ENCODE measurements around the gene LNPEP. TPM values are rescaled to one million over a fixed set of nuclear protein-coding genes. Genes with fewer than 3 reads are reported as not detected.

Gene LNPEP
- total RNA-seq, 1 experiment from 2014 or later, result 6.4 TPM

DNA sequence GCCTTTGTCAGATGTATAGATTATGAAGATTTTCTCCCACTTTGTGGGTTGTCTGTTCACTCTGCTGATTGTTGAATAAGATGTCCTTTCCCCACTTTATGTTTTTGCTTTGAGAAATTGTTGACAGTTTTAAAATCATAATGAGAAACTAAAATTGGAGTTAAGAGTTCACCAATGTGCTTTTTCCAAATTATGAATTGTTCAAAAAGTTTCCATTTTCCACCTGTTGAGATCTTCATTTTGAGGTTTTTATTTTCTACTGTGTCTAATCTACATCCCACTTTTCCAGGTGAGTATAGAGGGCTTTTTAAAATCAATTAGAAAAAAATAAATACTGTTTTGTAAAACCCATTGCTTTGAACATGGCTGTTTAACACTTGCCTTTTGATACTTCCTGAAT, 55.8 kb downstream of the LNPEP start (continued):
- TF ChIP-seq FOXP4 (CRISPR knock-in tag; IDR thresholded peaks at IDR 0.05) (no peak), TEAD4 (CRISPR knock-in tag; IDR thresholded peaks at IDR 0.05) (no peak), HMGA2 (CRISPR knock-in tag; IDR thresholded peaks at IDR 0.05) (no peak), NR2C2 (CRISPR knock-in tag; IDR thresholded peaks at IDR 0.05) (no peak)
- TF ChIP-seq, protein P1, sequence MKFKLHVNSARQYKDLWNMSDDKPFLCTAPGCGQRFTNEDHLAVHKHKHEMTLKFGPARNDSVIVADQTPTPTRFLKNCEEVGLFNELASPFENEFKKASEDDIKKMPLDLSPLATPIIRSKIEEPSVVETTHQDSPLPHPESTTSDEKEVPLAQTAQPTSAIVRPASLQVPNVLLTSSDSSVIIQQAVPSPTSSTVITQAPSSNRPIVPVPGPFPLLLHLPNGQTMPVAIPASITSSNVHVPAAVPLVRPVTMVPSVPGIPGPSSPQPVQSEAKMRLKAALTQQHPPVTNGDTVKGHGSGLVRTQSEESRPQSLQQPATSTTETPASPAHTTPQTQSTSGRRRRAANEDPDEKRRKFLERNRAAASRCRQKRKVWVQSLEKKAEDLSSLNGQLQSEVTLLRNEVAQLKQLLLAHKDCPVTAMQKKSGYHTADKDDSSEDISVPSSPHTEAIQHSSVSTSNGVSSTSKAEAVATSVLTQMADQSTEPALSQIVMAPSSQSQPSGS (CRISPR knock-in tag; IDR thresholded peaks at IDR 0.05; ENCODE audit: borderline replicate concordance, low read depth), result no peak
- TF ChIP-seq, protein P2, sequence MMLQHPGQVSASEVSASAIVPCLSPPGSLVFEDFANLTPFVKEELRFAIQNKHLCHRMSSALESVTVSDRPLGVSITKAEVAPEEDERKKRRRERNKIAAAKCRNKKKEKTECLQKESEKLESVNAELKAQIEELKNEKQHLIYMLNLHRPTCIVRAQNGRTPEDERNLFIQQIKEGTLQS (CRISPR knock-in tag; conservative IDR thresholded peaks at IDR 0.05), result no peak
- TF ChIP-seq, protein P3, sequence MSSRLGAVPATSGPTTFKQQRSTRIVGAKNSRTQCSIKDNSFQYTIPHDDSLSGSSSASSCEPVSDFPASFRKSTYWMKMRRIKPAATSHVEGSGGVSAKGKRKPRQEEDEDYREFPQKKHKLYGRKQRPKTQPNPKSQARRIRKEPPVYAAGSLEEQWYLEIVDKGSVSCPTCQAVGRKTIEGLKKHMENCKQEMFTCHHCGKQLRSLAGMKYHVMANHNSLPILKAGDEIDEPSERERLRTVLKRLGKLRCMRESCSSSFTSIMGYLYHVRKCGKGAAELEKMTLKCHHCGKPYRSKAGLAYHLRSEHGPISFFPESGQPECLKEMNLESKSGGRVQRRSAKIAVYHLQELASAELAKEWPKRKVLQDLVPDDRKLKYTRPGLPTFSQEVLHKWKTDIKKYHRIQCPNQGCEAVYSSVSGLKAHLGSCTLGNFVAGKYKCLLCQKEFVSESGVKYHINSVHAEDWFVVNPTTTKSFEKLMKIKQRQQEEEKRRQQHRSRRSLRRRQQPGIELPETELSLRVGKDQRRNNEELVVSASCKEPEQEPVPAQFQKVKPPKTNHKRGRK (CRISPR knock-in tag; IDR thresholded peaks at IDR 0.05; ENCODE audit: borderline replicate concordance), result no peak

DNA sequence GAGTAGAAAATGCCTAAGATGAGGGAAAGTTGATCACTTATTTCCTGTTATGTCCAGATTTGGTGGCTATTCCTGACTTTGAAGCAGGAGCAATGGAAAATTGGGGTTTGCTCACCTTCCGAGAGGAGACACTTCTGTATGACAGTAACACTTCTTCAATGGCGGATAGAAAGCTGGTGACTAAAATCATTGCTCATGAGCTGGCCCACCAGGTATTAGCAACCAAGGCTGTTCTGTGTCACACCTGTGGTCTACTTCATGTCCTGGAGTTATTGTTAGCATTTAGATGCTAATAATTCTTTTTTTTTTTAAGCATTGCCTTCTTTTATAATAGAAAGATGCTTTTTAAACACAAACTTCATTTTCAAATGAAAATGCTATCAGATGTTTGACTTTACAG, 57.9 kb downstream of the LNPEP start:
- POLR2A ChIA-PET, result no interaction called here
- TF ChIP-seq ERG (CRISPR knock-in tag; IDR thresholded peaks at IDR 0.05) (no peak), ZBTB21 (CRISPR knock-in tag; IDR thresholded peaks at IDR 0.05; ENCODE audit: borderline replicate concordance) (no peak), FOXJ3 (CRISPR knock-in tag; IDR thresholded peaks at IDR 0.05; ENCODE audit: borderline replicate concordance) (no peak), ATF1 (CRISPR knock-in tag; IDR thresholded peaks at IDR 0.05) (no peak), SOX15 (CRISPR knock-in tag; IDR thresholded peaks at IDR 0.05) (no peak), AFF4 (CRISPR knock-in tag; IDR thresholded peaks at IDR 0.05; ENCODE audit: borderline replicate concordance) (no peak)
- TF ChIP-seq, protein P4, sequence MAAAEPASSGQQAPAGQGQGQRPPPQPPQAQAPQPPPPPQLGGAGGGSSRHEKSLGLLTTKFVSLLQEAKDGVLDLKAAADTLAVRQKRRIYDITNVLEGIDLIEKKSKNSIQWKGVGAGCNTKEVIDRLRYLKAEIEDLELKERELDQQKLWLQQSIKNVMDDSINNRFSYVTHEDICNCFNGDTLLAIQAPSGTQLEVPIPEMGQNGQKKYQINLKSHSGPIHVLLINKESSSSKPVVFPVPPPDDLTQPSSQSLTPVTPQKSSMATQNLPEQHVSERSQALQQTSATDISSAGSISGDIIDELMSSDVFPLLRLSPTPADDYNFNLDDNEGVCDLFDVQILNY (CRISPR knock-in tag; IDR thresholded peaks at IDR 0.05), result no peak
- TF ChIP-seq, protein P5, sequence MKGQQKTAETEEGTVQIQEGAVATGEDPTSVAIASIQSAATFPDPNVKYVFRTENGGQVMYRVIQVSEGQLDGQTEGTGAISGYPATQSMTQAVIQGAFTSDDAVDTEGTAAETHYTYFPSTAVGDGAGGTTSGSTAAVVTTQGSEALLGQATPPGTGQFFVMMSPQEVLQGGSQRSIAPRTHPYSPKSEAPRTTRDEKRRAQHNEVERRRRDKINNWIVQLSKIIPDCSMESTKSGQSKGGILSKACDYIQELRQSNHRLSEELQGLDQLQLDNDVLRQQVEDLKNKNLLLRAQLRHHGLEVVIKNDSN (CRISPR knock-in tag; IDR thresholded peaks at IDR 0.05), result no peak
- TF ChIP-seq, protein P6, sequence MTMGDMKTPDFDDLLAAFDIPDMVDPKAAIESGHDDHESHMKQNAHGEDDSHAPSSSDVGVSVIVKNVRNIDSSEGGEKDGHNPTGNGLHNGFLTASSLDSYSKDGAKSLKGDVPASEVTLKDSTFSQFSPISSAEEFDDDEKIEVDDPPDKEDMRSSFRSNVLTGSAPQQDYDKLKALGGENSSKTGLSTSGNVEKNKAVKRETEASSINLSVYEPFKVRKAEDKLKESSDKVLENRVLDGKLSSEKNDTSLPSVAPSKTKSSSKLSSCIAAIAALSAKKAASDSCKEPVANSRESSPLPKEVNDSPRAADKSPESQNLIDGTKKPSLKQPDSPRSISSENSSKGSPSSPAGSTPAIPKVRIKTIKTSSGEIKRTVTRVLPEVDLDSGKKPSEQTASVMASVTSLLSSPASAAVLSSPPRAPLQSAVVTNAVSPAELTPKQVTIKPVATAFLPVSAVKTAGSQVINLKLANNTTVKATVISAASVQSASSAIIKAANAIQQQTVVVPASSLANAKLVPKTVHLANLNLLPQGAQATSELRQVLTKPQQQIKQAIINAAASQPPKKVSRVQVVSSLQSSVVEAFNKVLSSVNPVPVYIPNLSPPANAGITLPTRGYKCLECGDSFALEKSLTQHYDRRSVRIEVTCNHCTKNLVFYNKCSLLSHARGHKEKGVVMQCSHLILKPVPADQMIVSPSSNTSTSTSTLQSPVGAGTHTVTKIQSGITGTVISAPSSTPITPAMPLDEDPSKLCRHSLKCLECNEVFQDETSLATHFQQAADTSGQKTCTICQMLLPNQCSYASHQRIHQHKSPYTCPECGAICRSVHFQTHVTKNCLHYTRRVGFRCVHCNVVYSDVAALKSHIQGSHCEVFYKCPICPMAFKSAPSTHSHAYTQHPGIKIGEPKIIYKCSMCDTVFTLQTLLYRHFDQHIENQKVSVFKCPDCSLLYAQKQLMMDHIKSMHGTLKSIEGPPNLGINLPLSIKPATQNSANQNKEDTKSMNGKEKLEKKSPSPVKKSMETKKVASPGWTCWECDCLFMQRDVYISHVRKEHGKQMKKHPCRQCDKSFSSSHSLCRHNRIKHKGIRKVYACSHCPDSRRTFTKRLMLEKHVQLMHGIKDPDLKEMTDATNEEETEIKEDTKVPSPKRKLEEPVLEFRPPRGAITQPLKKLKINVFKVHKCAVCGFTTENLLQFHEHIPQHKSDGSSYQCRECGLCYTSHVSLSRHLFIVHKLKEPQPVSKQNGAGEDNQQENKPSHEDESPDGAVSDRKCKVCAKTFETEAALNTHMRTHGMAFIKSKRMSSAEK (CRISPR knock-in tag; IDR thresholded peaks at IDR 0.05; ENCODE audit: borderline replicate concordance), result no peak
- TF ChIP-seq, protein P7, sequence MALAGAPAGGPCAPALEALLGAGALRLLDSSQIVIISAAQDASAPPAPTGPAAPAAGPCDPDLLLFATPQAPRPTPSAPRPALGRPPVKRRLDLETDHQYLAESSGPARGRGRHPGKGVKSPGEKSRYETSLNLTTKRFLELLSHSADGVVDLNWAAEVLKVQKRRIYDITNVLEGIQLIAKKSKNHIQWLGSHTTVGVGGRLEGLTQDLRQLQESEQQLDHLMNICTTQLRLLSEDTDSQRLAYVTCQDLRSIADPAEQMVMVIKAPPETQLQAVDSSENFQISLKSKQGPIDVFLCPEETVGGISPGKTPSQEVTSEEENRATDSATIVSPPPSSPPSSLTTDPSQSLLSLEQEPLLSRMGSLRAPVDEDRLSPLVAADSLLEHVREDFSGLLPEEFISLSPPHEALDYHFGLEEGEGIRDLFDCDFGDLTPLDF (CRISPR knock-in tag; IDR thresholded peaks at IDR 0.05), result no peak

More for the DNA sequence above, 57.9 kb downstream of the LNPEP start:
- Mint-ChIP-seq H3K4me1 (peaks cover 6% of the 10 kb centered on the region; the same call in 1 of the 2 replicates), H3K4me3 (no peak overlapping the region), H3K27me3 (ENCODE audit: low read depth) (no peaks in the 10 kb centered on the region), H3K9me3 (peaks cover 9% of the 10 kb centered on the region), H3K27ac (no peak overlapping the region), H3K36me3 (peaks cover 4% of the 10 kb centered on the region; the same call in 1 of the 2 replicates)
- CTCF ChIA-PET, result interaction anchor here (0.8 to 1.7 kb wide), 3 partner anchors 125 to 242 kb away, joined by 4 to 5 read pairs (median 5); partner anchors contain the start of gene LIX1
- no peak for DNase-seq (ENCODE audit: low spot score)
- no peak for ATAC-seq

All from WTC11 (cell line).